ENCODE results near the gene ASGR2.

- TF ChIP-seq RFX5 (IDR thresholded peaks at IDR 0.05; ENCODE audit: low read length) = no peak
- TF ChIP-seq, protein P1, sequence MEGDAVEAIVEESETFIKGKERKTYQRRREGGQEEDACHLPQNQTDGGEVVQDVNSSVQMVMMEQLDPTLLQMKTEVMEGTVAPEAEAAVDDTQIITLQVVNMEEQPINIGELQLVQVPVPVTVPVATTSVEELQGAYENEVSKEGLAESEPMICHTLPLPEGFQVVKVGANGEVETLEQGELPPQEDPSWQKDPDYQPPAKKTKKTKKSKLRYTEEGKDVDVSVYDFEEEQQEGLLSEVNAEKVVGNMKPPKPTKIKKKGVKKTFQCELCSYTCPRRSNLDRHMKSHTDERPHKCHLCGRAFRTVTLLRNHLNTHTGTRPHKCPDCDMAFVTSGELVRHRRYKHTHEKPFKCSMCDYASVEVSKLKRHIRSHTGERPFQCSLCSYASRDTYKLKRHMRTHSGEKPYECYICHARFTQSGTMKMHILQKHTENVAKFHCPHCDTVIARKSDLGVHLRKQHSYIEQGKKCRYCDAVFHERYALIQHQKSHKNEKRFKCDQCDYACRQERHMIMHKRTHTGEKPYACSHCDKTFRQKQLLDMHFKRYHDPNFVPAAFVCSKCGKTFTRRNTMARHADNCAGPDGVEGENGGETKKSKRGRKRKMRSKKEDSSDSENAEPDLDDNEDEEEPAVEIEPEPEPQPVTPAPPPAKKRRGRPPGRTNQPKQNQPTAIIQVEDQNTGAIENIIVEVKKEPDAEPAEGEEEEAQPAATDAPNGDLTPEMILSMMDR (IDR thresholded peaks at IDR 0.05) = no peak
These were observed 16.8 kb upstream of the ASGR2 start for GRCh38 chr17:7131423-7131791.

All from SK-N-SH (cell line).